Suprapubic skin (tissue), 3 donors: ENCODE measurements around the gene ZNF597.

Experiments used
- POLR2AphosphoS5 ChIP-seq, 3 donors: sonication (generic); formaldehyde crosslinking; IDR thresholded peaks; one replicate each; pipeline ENCODE4 v1.6.1; 2017; ENCODE audit warnings: antibody characterized with exemption in 3 of 3
- TF ChIP-seq, protein P1 (sequence below), 2 donors: fragments of 200-600 bp in 1 of 2; fragments of 450-650 bp in 1 of 2; sonication (generic) in 1 of 2; IDR thresholded peaks; one replicate each; pipeline ENCODE4 v1.5.1; 2016 to 2019; ENCODE audit warnings: antibody characterized with exemption in 2 of 2, mild to moderate bottlenecking in 1 of 2, moderate library complexity in 1 of 2

DNA sequence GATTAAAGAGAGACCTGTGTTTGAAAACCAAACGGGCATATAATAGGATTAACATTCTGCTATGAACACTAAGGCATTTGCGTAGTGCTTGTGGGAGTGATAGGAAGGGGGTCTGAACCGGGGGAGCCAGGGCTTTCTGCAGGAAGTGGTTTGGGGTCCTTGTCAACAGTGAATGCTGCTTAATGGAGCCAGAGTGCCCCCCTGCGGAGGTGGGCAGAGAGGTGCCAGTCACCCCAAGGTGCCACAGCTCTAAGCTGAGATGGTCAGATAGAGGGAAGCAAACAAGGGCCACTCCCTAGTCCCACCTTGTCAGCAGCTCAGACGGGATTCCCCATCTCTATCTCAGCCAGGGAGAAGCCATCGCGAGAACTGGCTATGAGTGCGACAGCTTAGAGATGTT lies 17.8 kb upstream of the ZNF597 start:
- TF ChIP-seq, protein P1, sequence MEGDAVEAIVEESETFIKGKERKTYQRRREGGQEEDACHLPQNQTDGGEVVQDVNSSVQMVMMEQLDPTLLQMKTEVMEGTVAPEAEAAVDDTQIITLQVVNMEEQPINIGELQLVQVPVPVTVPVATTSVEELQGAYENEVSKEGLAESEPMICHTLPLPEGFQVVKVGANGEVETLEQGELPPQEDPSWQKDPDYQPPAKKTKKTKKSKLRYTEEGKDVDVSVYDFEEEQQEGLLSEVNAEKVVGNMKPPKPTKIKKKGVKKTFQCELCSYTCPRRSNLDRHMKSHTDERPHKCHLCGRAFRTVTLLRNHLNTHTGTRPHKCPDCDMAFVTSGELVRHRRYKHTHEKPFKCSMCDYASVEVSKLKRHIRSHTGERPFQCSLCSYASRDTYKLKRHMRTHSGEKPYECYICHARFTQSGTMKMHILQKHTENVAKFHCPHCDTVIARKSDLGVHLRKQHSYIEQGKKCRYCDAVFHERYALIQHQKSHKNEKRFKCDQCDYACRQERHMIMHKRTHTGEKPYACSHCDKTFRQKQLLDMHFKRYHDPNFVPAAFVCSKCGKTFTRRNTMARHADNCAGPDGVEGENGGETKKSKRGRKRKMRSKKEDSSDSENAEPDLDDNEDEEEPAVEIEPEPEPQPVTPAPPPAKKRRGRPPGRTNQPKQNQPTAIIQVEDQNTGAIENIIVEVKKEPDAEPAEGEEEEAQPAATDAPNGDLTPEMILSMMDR (IDR thresholded peaks at IDR 0.05): no peak
- TF ChIP-seq POLR2AphosphoS5 (IDR thresholded peaks at IDR 0.05): no peak
